IPS-18c (cell line): Measurements from ENCODE around the gene TCN1.
"Not testable (repeated sequence)": the region's sequence is repeated elsewhere in the genome, so short reads cannot be mapped to it uniquely, and the experiment has no call there.

ENCODE experiments used
- H3K4me3 ChIP-seq: 2 replicates; pipeline ENCODE4 v1.7.0; 2013; ENCODE audit warnings: low read depth, mild to moderate bottlenecking, low read length, moderate library complexity; ENCODE audit not compliant: insufficient read depth
- H3K9me3 ChIP-seq: one replicate; pipeline ENCODE4 v1.6.1; 2013; ENCODE audit warnings: mild to moderate bottlenecking, low read length, moderate library complexity; ENCODE audit not compliant: control insufficient read depth, insufficient read depth

Gene TCN1

DNA sequence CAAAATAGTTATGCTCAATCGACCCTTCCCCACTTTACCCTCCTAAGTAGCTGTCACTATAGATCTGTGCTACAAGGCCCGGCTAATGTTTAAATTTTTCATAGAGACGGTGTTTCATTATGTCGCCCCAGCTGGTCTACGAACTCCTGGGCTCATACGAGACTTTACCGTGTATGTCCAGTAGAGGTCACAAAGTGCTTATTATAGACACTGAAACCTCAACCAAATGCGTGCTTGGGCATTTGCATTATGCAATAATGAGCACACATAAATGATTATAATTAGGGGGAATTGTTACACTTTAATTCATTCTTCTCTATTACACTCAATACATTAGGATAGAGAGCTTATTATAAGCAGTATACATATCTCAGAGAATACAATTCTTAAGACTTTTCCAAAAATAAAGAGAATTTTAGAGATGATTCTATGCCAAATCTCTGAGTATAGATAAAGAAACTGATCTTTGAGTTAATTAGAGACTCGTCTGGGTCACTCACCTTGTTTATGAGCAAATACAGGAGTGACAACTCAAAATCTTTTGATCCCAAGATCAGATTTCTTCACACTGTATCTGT lies 43.2 kb downstream of the TCN1 start:
- H3K9me3 ChIP-seq, result no peaks in the 10 kb centered on the region
- H3K4me3 ChIP-seq, result no peak overlapping the region

DNA sequence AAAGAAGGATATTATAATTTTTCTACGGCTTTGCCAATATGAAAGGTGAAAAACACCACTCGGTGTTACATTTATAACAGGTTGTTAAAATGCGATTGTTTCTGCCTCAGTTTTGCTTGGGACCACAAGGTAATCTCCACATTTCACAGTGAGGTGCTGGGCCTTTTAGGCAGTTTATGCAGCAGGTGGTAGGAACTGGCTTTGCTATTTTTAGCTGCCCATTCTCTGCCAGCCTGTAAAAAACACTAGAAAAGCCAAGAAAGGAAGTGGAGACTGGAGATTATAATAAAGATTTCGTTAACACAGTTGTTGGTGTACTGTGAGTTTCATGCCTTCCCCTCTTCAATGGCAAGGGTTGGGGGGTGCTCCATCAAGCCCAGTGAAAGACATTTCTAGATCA lies 47.7 kb downstream of the TCN1 start:
- Histone ChIP-seq H3K9me3 (no peaks in the 10 kb centered on the region), H3K4me3 (no peak overlapping the region)

- H3K4me3 ChIP-seq, result not testable (repeated sequence)
Observed at GRCh38 chr11:59816434-59816833, 49.9 kb downstream of the TCN1 start.

DNA sequence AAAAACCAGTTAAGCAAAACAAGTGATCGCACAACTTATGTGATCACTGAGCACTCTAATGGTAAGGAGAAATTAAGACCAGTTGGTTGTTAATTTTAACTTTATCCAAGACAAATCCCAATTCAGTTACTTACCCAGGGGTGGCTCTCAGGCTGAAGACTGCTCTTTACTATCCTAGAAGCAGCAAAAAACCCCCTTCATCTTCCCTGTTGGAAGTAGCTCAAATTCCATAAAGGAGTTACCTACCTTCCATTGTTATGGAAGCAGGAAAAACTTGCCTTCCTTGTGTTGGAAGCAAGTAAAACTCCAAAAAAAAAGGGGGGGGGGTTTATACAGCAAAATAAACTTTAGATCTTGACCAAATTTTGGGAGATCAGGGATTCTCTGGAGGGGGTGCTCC lies 50.5 kb downstream of the TCN1 start:
- no peaks in the 10 kb centered on the region for H3K9me3 ChIP-seq
- H3K4me3 ChIP-seq, result no peak overlapping the region; the same call in 1 of the 2 replicates

More at GRCh38 chr11:59816434-59816833, 49.9 kb downstream of the TCN1 start:
- H3K9me3 ChIP-seq, result not testable (repeated sequence)

- no peak overlapping the region for H3K4me3 ChIP-seq
- no peaks in the 10 kb centered on the region for H3K9me3 ChIP-seq
Observed at GRCh38 chr11:59814021-59814420, 52.3 kb downstream of the TCN1 start.

- Histone ChIP-seq H3K9me3 (no peaks in the 10 kb centered on the region), H3K4me3 (no peak overlapping the region)
Observed at GRCh38 chr11:59813364-59813763, 52.9 kb downstream of the TCN1 start.

- Histone ChIP-seq H3K4me3 (no peak overlapping the region), H3K9me3 (no peaks in the 10 kb centered on the region)
Observed at GRCh38 chr11:59812220-59812619, 54.1 kb downstream of the TCN1 start.

GRCh38 chr11:59810911-59811259 lies 55.4 kb downstream of the TCN1 start:
- Histone ChIP-seq H3K4me3 (peak overlapping the region; percentile 94; the same call in 1 of the 2 replicates), H3K9me3 (no peaks in the 10 kb centered on the region)

GRCh38 chr11:59810189-59810910 lies 55.9 kb downstream of the TCN1 start, which contains the start of gene MRPL16:
MRPL16 (minus strand) TSS chr11:59810778; CDS start chr11:59810658, 120 bp downstream.
- Histone ChIP-seq H3K4me3 (peak within 1 kb of the TSS; percentile 94), H3K9me3 (no peaks in the 10 kb centered on the region)

- no peaks in the 10 kb centered on the region for H3K9me3 ChIP-seq
- no peak overlapping the region for H3K4me3 ChIP-seq
Observed at GRCh38 chr11:59807047-59807610, 59.2 kb downstream of the TCN1 start.

- no peak overlapping the region for H3K4me3 ChIP-seq
- H3K9me3 ChIP-seq, result no peaks in the 10 kb centered on the region
Observed at GRCh38 chr11:59804061-59804460, 62.2 kb downstream of the TCN1 start.
